ENCODE measurements around the gene CTNNA1.

DNA sequence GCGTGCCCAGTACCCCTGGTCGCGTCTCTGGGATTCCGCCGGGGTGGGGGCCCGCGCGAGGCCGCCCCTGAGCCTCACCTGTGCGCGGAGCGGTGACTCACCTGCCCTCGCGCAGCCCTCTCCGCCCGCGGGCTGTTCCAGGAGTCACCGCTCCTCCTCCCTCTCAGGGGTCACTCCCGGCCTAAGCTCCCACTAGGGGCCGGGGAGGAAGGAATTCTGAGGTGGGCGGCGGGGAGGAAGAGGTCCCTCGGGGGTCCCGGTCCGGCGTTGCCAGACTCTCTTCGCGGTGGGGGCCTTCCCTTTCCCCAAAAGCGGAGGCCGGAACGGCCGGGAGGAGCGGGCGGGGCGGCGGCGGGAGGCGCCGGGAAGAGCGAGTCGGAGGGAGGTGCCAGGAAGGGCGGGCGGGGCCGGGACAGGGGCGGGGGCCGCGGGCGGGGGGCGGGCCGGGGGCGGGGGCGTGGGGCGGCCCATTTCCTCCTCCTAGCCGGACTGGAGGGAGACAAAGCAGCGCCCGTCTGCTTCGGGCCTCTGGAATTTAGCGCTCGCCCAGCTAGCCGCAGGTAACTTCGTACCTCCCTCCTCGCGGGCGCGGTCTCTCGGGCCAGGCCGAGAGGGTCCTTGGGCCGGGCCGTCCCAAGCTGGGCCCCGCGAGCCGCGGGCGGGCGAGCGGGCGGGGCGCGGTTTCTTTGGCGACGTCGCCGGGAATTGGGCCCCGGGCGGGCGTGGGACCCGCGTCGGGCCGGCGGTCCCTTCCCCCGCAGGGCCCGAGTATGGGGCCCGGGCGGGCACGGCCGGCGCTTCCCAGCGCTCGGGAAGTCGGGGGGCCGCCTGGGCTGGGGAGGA is at the start of gene CTNNA1:
- TF ChIP-seq ZNF274 (IDR thresholded peaks at IDR 0.05; ENCODE audit: low read depth, low read length) = no peak
- TF ChIP-seq SUZ12 (IDR thresholded peaks at IDR 0.05; ENCODE audit: extremely low read depth, insufficient read depth, insufficient read length) = no peak
- TF ChIP-seq YY1 (IDR thresholded peaks at IDR 0.05; ENCODE audit: insufficient read depth, insufficient read length) = no peak
